Sigmoid colon (tissue), 7 donors: ENCODE data around the gene KIDINS220. TPM values are rescaled to one million over a fixed set of nuclear protein-coding genes. Genes with fewer than 3 reads are reported as not detected.

ENCODE experiments used
- DNase-seq: peaks from one replicate; pipeline ENCODE4 v3.0.0-alpha.2; 2019
- H3K27ac ChIP-seq, 4 donors: fragments of 200-600 bp; sonication (generic); one replicate each; pipeline ENCODE4 v1.5.1; 2016 to 2019; ENCODE audit warnings: mild to moderate bottlenecking in 1 of 4
- H3K27me3 ChIP-seq, 3 donors: fragments of 200-600 bp; sonication (generic); one replicate each; pipeline ENCODE4 v1.5.1; 2019; ENCODE audit warnings: mild to moderate bottlenecking in 1 of 3
- H3K36me3 ChIP-seq, 4 donors: fragments of 200-600 bp; sonication (generic); one replicate each; pipeline ENCODE4 v1.5.1; 2016 to 2019
- H3K4me1 ChIP-seq, 4 donors: fragments of 200-600 bp; sonication (generic); one replicate each; pipeline ENCODE4 v1.5.1; 2017 to 2019
- H3K4me3 ChIP-seq, 4 donors: fragments of 200-600 bp; sonication (generic); one replicate each; pipeline ENCODE4 v1.5.1; 2017 to 2019; ENCODE audit warnings: mild to moderate bottlenecking in 2 of 4, moderate library complexity in 1 of 4
- H3K9me3 ChIP-seq, 4 donors: fragments of 200-600 bp in 3 of 4; sonication (generic) in 3 of 4; one replicate each; pipeline versions ENCODE4 v1.5.1 to v1.6.1; 2013 to 2019
- EP300 ChIP-seq, 4 donors: sonication (generic); formaldehyde crosslinking; IDR thresholded peaks; one replicate each; pipeline ENCODE4 v1.6.1; 2017; ENCODE audit warnings: antibody characterized with exemption in 4 of 4
- POLR2A ChIP-seq, 2 donors: fragments of 450-650 bp; IDR thresholded peaks; one replicate each; pipeline ENCODE4 v1.6.1; 2016; ENCODE audit warnings: antibody characterized with exemption in 2 of 2, mild to moderate bottlenecking in 2 of 2, moderate library complexity in 2 of 2
- POLR2AphosphoS5 ChIP-seq, 4 donors: sonication (generic); formaldehyde crosslinking; IDR thresholded peaks; one replicate each; pipeline ENCODE4 v1.6.1; 2017; ENCODE audit warnings: antibody characterized with exemption in 4 of 4
- WGBS, 2 donors: extraction: QIAGEN DNeasy Blood & Tissue Kit; methylation state at CpG; one replicate each; pipeline ENCODE4 v1.1.7; 2013; 5-methylcytosine and 5-hydroxymethylcytosine counted together
- intact Hi-C: fragments of 100-400 bp; cut with DNase I; formaldehyde crosslinking; loops from one replicate; pipeline ENCODE4 v1.15.1; 2023
- polyA plus RNA-seq, 3 donors: library from polyadenylated mRNA; stranded (reverse); fragments of 200-250 nt; gene quantifications; one replicate each; pipeline ENCODE4 v1.2.3, GENCODE V29; 2013
- total RNA-seq, 4 donors: library from RNA; depleted of rRNA; stranded (reverse); fragments of >200 nt; gene quantifications; one replicate each; pipeline ENCODE4 v1.1.0, GENCODE V29; 2016
- TF ChIP-seq, protein P1 (sequence below), 4 experiments: fragments of 450-650 bp in 3 of 4; fragments of 200-600 bp in 1 of 4; IDR thresholded peaks; one replicate each; pipeline ENCODE4 v1.5.1; 2016 to 2019; ENCODE audit warnings: antibody characterized with exemption in 4 of 4, mild to moderate bottlenecking in 3 of 4, moderate library complexity in 2 of 4
- donor health status: healthy with polysubstance abuse.
- donor health status: Bipolar disorder and iron deficiency.
- donor health status: healthy.

Gene KIDINS220
- total and polyA plus RNA-seq, 7 donors: 3.0 to 111 (median 85.7) TPM

DNA sequence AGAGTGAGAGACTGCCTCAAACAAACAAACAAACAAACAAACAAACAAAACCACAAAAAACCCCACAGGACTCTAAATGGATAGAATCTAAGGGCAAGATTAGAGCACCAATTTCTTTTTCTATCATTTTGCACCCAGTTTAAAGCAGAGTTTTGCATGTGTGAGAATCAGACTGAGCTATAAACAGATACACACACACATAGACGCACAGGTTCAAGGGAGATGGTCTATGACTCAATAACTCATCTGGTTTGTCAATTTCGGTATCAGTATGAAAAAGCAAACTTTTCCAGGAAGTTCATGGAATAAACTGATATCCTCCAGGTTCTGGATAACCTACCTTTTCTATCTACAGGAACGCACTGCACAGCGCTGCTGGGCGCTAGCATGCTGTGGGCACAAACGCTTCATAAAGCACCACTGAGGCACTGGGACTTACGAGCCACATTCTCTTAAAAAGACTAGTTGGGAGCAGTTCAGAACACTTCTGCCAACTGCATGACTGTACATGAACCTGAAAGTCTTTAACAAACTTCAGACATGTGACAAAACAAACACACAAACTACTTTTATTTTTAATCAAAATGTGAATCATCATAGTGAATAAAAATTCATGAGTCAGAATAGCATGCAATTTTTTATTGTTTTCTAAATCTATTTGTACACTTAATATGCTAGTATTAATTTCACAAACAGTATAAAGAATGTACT is 109.0 kb downstream of the KIDINS220 start:
- Histone ChIP-seq H3K27me3 (no peaks in the 10 kb centered on the region), H3K36me3 (peaks cover 28 to 73% (median 42%) of the 10 kb centered on the region in 4 donors), H3K4me1 (no peaks in the 10 kb centered on the region), H3K4me3 (no peak overlapping the region), H3K27ac (no peak overlapping the region), H3K9me3 (no peaks in the 10 kb centered on the region)
- no peak for DNase-seq
- no peak for TF ChIP-seq POLR2A (IDR thresholded peaks at IDR 0.05)
- no peak for TF ChIP-seq EP300 (IDR thresholded peaks at IDR 0.05)
- TF ChIP-seq, protein P1, sequence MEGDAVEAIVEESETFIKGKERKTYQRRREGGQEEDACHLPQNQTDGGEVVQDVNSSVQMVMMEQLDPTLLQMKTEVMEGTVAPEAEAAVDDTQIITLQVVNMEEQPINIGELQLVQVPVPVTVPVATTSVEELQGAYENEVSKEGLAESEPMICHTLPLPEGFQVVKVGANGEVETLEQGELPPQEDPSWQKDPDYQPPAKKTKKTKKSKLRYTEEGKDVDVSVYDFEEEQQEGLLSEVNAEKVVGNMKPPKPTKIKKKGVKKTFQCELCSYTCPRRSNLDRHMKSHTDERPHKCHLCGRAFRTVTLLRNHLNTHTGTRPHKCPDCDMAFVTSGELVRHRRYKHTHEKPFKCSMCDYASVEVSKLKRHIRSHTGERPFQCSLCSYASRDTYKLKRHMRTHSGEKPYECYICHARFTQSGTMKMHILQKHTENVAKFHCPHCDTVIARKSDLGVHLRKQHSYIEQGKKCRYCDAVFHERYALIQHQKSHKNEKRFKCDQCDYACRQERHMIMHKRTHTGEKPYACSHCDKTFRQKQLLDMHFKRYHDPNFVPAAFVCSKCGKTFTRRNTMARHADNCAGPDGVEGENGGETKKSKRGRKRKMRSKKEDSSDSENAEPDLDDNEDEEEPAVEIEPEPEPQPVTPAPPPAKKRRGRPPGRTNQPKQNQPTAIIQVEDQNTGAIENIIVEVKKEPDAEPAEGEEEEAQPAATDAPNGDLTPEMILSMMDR (IDR thresholded peaks at IDR 0.05): no peak
- TF ChIP-seq POLR2AphosphoS5 (IDR thresholded peaks at IDR 0.05): no peak
- intact Hi-C loops: no loop called here
- WGBS, 2 donors: 96 to 97% methylated on average over 7 of the region's 7 CpGs

DNA sequence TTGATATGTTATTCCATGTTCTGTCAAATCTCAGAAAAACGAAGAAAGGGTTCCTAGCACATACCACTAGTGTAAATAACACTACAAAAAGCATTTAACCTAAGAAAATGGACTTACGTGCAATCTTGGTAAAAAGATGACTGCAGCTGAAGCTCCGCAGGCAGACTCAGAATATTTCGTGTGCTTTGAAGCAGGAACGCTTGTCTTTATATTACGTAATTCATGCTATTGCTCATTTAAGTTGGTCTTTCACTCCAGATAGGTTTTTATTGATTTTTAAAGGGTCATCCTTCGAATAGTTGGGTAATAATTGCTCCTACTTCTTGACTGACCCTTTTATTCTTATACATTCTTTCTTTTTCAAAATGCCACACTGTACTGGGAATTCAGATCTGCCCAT is 111.6 kb downstream of the KIDINS220 start:
- WGBS, 2 donors: 89 to 90% methylated on average over 7 of the region's 7 CpGs
- H3K27ac ChIP-seq: no peak overlapping the region

DNA sequence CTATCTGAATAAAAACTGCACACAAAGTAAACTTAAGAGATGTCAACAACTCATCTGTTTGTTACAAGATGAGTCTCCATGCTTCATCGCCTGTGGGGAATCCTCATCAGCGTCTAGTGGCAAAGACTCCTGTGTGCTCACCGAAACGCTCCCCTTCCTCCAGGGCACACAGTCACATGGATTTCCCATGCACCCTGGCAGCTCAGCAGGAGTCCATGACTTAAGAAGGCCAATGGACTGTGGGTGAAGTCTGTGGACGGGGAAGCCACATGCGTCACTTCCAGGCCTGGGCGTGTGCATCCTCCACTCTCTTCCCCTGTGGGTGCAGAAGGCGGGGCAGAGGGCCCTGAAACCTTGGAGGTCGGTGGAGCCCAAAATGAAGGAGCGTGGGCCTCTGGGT is 114.4 kb downstream of the KIDINS220 start:
- DNase-seq: no peak
- H3K4me3 ChIP-seq: no peak overlapping the region
- WGBS, 2 donors: 91 to 95% methylated on average over 10 of the region's 10 CpGs
- H3K27me3 ChIP-seq: no peaks in the 10 kb centered on the region
- TF ChIP-seq, protein P1 (IDR thresholded peaks at IDR 0.05): no peak
- TF ChIP-seq POLR2A (IDR thresholded peaks at IDR 0.05): no peak
- TF ChIP-seq POLR2AphosphoS5 (IDR thresholded peaks at IDR 0.05): no peak
- no peak for TF ChIP-seq EP300 (IDR thresholded peaks at IDR 0.05)
- no peaks in the 10 kb centered on the region for H3K9me3 ChIP-seq
- H3K27ac ChIP-seq: no peak overlapping the region
- peaks cover 0 to 18% (median 1%) of the 10 kb centered on the region in 4 donors for H3K36me3 ChIP-seq
- intact Hi-C loops: no loop called here
- H3K4me1 ChIP-seq: no peaks in the 10 kb centered on the region

More for the DNA sequence above, 111.6 kb downstream of the KIDINS220 start:
- TF ChIP-seq POLR2A (IDR thresholded peaks at IDR 0.05) (no peak), POLR2AphosphoS5 (IDR thresholded peaks at IDR 0.05) (no peak), EP300 (IDR thresholded peaks at IDR 0.05) (no peak)
- TF ChIP-seq, protein P1 (IDR thresholded peaks at IDR 0.05): no peak
- Histone ChIP-seq H3K36me3 (peaks cover 10 to 47% (median 18%) of the 10 kb centered on the region in 4 donors), H3K27me3 (no peaks in the 10 kb centered on the region), H3K4me1 (no peaks in the 10 kb centered on the region), H3K9me3 (no peaks in the 10 kb centered on the region), H3K4me3 (no peak overlapping the region)
- DNase-seq: no peak
- intact Hi-C loops: no loop called here

DNA sequence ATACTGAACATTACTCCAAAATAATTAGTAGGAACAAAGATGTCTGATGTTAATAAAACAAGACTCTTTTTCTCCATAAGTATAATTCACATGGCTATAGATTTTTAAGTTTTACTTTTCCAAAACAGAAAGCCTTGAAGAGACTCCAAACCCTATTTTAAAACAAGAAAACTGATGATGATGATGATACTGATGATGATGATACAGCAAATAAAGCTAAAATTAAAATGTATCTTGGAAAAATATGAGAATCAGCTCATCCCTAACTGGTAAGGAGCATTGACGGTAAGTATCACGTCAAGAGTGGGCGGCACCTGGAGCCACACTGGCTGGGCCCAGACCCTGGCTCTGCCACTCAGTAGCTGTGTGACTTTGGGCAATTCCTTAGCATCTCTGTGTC is 116.0 kb downstream of the KIDINS220 start:
- no peaks in the 10 kb centered on the region for H3K27me3 ChIP-seq
- H3K9me3 ChIP-seq: no peaks in the 10 kb centered on the region
- H3K27ac ChIP-seq: no peak overlapping the region
- H3K4me3 ChIP-seq: no peak overlapping the region
- WGBS, 2 donors: 94 to 96% methylated on average over 3 of the region's 3 CpGs
- intact Hi-C loops: no loop called here
- H3K4me1 ChIP-seq: no peaks in the 10 kb centered on the region
- no peak for DNase-seq
- peaks cover 0 to 4% (median 0%) of the 10 kb centered on the region in 4 donors for H3K36me3 ChIP-seq
- no peak for TF ChIP-seq EP300 (IDR thresholded peaks at IDR 0.05)
- no peak for TF ChIP-seq POLR2AphosphoS5 (IDR thresholded peaks at IDR 0.05)
- no peak for TF ChIP-seq POLR2A (IDR thresholded peaks at IDR 0.05)
- TF ChIP-seq, protein P1 (IDR thresholded peaks at IDR 0.05): no peak
